ENCODE results near the gene STARD7.

GRCh38 chr2:96154506-96155380, 53.9 kb downstream of the STARD7 start:
- TF ChIP-seq NFIX (CRISPR knock-in tag; IDR thresholded peaks at IDR 0.05; ENCODE audit: low read depth) (no peak), NKRF (IDR thresholded peaks at IDR 0.05; ENCODE audit: borderline replicate concordance) (no peak), ZNF609 (CRISPR knock-in tag; IDR thresholded peaks at IDR 0.05; ENCODE audit: borderline replicate concordance) (no peak), POLR2AphosphoS5 (IDR thresholded peaks at IDR 0.05; ENCODE audit: control insufficient read depth, insufficient read depth, low read depth, low read length) (no peak), AFF4 (CRISPR knock-in tag; IDR thresholded peaks at IDR 0.05) (no peak), CTCF (IDR thresholded peaks at IDR 0.05 in 2 of 3, conservative IDR thresholded peaks at IDR 0.05 in 1 of 3; ENCODE audit: insufficient read depth in 2 of 3, low read depth in 1 of 3, low read length in 3 of 3) (no peak), POLR2A (conservative IDR thresholded peaks at IDR 0.05) (no peak), SRF (CRISPR knock-in tag; IDR thresholded peaks at IDR 0.05) (no peak), CHD2 (IDR thresholded peaks at IDR 0.05; ENCODE audit: low read depth, low read length) (no peak), EZH2 (IDR thresholded peaks at IDR 0.05; ENCODE audit: borderline replicate concordance, low read depth, low read length) (no peak), ZNF174 (CRISPR knock-in tag; IDR thresholded peaks at IDR 0.05) (no peak)

Data from K562 (cell line).